Skeletal muscle tissue (tissue), 4 donors: ENCODE measurements around the gene BIK. TPM values are rescaled to one million over a fixed set of nuclear protein-coding genes. Genes with fewer than 3 reads are reported as not detected.

Experiments used
- H3K27ac ChIP-seq: one replicate; pipeline ENCODE4 v1.7.0; 2013; ENCODE audit warnings: mild to moderate bottlenecking, low read depth, low read length, inconsistent platforms
- H3K27me3 ChIP-seq, 3 donors: one replicate each; pipeline ENCODE4 v1.7.0; 2013; ENCODE audit warnings: low read length in 3 of 3; ENCODE audit not compliant: control insufficient read depth in 3 of 3, insufficient read depth in 3 of 3
- H3K36me3 ChIP-seq, 3 donors: one replicate each; pipeline ENCODE4 v1.7.0; 2013; ENCODE audit warnings: low read length in 3 of 3; ENCODE audit not compliant: control insufficient read depth in 3 of 3, insufficient read depth in 3 of 3
- H3K4me1 ChIP-seq, 3 donors: one replicate each; pipeline ENCODE4 v1.7.0; 2013; ENCODE audit warnings: low read length in 3 of 3, mild to moderate bottlenecking in 3 of 3; ENCODE audit not compliant: control insufficient read depth in 3 of 3, insufficient read depth in 3 of 3
- H3K4me3 ChIP-seq, 3 donors: one replicate each; pipeline ENCODE4 v1.7.0; 2013; ENCODE audit warnings: low read length in 3 of 3
- H3K9ac ChIP-seq, 3 donors: one replicate each; pipeline ENCODE4 v1.7.0; 2013; ENCODE audit warnings: low read length in 3 of 3, mild to moderate bottlenecking in 3 of 3, moderate library complexity in 2 of 3, low read depth in 1 of 3
- H3K9me3 ChIP-seq, 3 donors: one replicate each; pipeline ENCODE4 v1.7.0; 2013; ENCODE audit warnings: low read length in 3 of 3; ENCODE audit not compliant: control insufficient read depth in 3 of 3
- total RNA-seq: library from RNA; depleted of rRNA; stranded (reverse); fragments of >200 nt; gene quantifications from one replicate; pipeline ENCODE4 v1.2.3, GENCODE V29; 2014
- donor health status: Osteomylitis.

The BIK gene
- total RNA-seq, 1 donor from 2014 or later = 0.52 TPM

DNA sequence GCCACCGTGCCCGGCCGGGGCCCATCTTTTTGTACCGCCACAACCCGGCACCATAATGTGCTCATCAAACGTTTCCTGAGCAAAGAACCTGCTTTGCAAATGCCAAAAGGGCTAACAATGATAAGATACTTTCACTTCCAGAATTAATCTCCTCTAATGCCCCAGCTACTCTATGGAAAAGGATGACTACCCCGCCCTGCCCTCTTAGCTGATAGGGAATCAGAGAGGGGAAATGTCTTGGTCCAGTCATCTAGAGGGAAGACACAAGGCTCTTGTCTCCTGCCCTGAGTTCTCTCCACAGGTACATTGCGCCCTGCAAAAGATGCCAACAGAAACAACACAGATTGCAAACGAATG is 21.9 kb upstream of the BIK start:
- Histone ChIP-seq H3K9me3 (no peaks in the 10 kb centered on the region), H3K27ac (no peak overlapping the region), H3K27me3 (no peaks in the 10 kb centered on the region), H3K9ac (peak overlapping the region; percentile 44 to 83 (median 79)), H3K36me3 (no peaks in the 10 kb centered on the region), H3K4me1 (peaks cover 4 to 6% (median 5%) of the 10 kb centered on the region in 3 donors), H3K4me3 (peak overlapping the region; percentile 90 to 95 (median 93))

DNA sequence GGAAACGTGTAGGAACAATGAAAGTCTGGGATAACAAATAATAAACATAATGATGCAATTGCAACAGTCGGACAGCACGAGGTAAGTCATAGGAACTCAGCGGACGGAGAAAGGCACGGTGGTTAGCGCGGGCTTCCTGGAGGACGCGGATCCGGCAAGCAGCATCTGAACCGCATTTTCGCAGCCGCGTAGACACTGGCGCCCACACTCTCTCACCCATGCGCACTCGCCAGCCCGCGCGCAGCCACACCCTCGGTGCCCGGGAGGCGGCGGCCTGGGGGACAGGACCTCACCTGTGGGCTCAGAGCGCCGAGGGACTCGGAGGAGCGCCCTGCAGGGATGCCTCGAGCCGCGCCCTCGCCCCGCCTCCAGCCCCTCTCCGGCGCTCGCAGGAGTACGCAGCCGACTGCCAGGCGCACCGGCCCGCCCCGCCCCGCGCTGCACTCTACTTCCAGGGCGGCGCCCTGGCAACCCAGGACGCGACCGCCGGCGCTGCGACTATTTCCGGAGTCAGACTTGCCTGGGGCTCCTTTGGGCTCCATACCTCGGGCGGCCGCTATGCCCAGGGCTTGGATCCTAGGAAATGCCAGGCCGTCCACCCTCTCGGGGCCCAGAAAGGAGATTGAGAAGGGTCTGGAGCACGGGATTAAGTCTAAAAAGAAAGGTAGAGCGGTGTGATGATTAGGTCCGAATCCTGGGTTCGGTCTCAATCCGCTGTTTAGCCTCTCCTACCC is 21.4 kb upstream of the BIK start, which contains the start of gene TTLL1:
Gene TTLL1 (minus strand): TSS at position 408 of the 734 bp plus-strand sequence. CDS start 13,805 bp downstream, outside the sequence.
- H3K9ac ChIP-seq = peak within 1 kb of the TSS; percentile 44 to 83 (median 79)
- H3K36me3 ChIP-seq = no peaks in the 10 kb centered on the region
- H3K9me3 ChIP-seq = no peaks in the 10 kb centered on the region
- H3K27ac ChIP-seq = no peak within 1 kb of the TSS
- peaks cover 4 to 6% (median 5%) of the 10 kb centered on the region in 3 donors for H3K4me1 ChIP-seq
- H3K4me3 ChIP-seq = peak within 1 kb of the TSS; percentile 90 to 95 (median 93)
- H3K27me3 ChIP-seq = peaks cover 0 to 3% (median 2%) of the 10 kb centered on the region in 3 donors

- H3K4me3 ChIP-seq = no peak overlapping the region
- no peaks in the 10 kb centered on the region for H3K9me3 ChIP-seq
- H3K27ac ChIP-seq = no peak overlapping the region
- no peaks in the 10 kb centered on the region for H3K36me3 ChIP-seq
- peaks cover 0 to 5% (median 5%) of the 10 kb centered on the region in 3 donors for H3K27me3 ChIP-seq
- peaks cover 4 to 6% (median 5%) of the 10 kb centered on the region in 3 donors for H3K4me1 ChIP-seq
- no peak overlapping the region for H3K9ac ChIP-seq
Measured at GRCh38 chr22:43090130-43090789, 20.3 kb upstream of the BIK start.

GRCh38 chr22:43092085-43092484 is 18.5 kb upstream of the BIK start:
- Histone ChIP-seq H3K4me1 (peaks cover 4 to 6% (median 5%) of the 10 kb centered on the region in 3 donors), H3K36me3 (no peaks in the 10 kb centered on the region), H3K4me3 (no peak overlapping the region), H3K27ac (no peak overlapping the region), H3K27me3 (peaks cover 0 to 5% (median 5%) of the 10 kb centered on the region in 3 donors), H3K9ac (no peak overlapping the region), H3K9me3 (no peaks in the 10 kb centered on the region)

DNA sequence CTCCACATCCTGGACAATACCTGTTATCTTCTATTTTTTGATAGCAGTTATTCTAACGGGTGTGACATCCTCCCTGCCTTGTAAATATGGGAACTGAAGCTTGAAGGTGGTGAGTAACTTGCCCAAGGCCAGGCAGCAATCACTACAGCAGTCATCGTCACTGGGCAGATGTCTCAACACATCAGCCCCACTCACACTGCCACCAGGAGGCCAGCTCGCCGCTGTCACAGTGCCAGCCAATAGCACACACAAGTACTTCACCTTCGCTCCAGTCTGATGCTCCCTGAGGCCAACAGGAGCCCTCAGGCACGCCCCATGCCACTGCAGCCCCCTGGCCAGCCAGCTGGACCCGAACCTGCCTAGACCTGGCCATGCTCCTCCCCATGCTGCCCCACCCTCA is 16.5 kb upstream of the BIK start:
- H3K4me3 ChIP-seq = no peak overlapping the region
- H3K27me3 ChIP-seq = peaks cover 0 to 5% (median 5%) of the 10 kb centered on the region in 3 donors
- no peaks in the 10 kb centered on the region for H3K9me3 ChIP-seq
- H3K27ac ChIP-seq = no peak overlapping the region
- H3K36me3 ChIP-seq = no peaks in the 10 kb centered on the region
- no peak overlapping the region for H3K9ac ChIP-seq
- H3K4me1 ChIP-seq = no peaks in the 10 kb centered on the region

DNA sequence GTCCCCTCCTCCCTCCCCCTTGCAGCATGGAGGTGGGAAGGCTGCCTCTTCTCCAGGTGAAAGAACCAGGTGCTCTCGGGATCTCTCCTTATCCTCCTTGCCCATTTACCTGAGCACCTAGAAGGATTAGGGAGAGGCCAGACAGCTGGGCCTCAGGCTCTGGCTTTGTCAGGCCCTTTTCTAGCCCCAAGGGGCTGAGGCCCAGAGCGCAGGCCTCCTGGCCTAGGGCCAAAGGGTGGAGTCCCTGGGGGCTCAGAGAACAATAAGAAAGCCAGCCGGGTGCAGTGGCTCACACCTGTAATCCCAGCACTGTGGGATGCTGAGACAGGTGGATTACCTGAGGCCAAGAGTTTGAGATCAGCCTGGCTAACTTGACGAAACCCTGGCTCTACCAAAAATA is 16.0 kb upstream of the BIK start:
- no peak overlapping the region for H3K9ac ChIP-seq
- H3K36me3 ChIP-seq = no peaks in the 10 kb centered on the region
- H3K4me1 ChIP-seq = no peaks in the 10 kb centered on the region
- H3K27ac ChIP-seq = no peak overlapping the region
- H3K4me3 ChIP-seq = no peak overlapping the region
- H3K27me3 ChIP-seq = peaks cover 0 to 5% (median 5%) of the 10 kb centered on the region in 3 donors
- H3K9me3 ChIP-seq = no peaks in the 10 kb centered on the region

- Histone ChIP-seq H3K4me1 (no peaks in the 10 kb centered on the region), H3K27ac (no peak overlapping the region), H3K9me3 (no peaks in the 10 kb centered on the region), H3K9ac (no peak overlapping the region), H3K36me3 (no peaks in the 10 kb centered on the region), H3K4me3 (no peak overlapping the region), H3K27me3 (peaks cover 0 to 5% (median 5%) of the 10 kb centered on the region in 3 donors)
Measured at GRCh38 chr22:43096420-43096819, 14.1 kb upstream of the BIK start.

- H3K27ac ChIP-seq = no peak overlapping the region
Measured at GRCh38 chr22:43098356-43098755, 12.2 kb upstream of the BIK start.

DNA sequence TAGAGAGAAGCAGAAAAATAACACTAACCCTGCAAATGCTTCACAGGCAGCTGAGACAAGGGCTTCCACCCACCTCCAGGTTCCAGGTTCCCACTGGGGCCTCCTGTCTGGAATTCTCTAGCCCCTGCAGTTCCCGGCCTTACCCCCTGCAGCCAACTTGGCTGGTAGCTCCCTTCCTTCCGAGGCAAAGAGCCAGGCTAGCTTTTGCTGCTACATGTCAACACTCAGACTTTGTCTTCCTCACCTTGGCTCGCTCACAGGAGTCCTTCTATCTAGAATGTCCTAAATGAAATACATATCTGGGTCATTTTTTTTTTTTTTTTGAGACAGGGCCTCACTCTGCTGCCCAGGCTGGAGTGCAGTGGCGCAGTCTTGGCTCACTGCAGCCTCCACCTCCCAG is 11.5 kb upstream of the BIK start:
- no peak overlapping the region for H3K27ac ChIP-seq
- peaks cover 0 to 4% (median 3%) of the 10 kb centered on the region in 3 donors for H3K27me3 ChIP-seq
- H3K9ac ChIP-seq = no peak overlapping the region
- H3K36me3 ChIP-seq = no peaks in the 10 kb centered on the region
- no peak overlapping the region for H3K4me3 ChIP-seq
- H3K9me3 ChIP-seq = no peaks in the 10 kb centered on the region
- H3K4me1 ChIP-seq = no peaks in the 10 kb centered on the region

More at GRCh38 chr22:43098356-43098755, 12.2 kb upstream of the BIK start:
- H3K9ac ChIP-seq = no peak overlapping the region
- H3K36me3 ChIP-seq = no peaks in the 10 kb centered on the region
- H3K9me3 ChIP-seq = no peaks in the 10 kb centered on the region
- no peaks in the 10 kb centered on the region for H3K4me1 ChIP-seq
- no peak overlapping the region for H3K4me3 ChIP-seq
- peaks cover 0 to 5% (median 5%) of the 10 kb centered on the region in 3 donors for H3K27me3 ChIP-seq

DNA sequence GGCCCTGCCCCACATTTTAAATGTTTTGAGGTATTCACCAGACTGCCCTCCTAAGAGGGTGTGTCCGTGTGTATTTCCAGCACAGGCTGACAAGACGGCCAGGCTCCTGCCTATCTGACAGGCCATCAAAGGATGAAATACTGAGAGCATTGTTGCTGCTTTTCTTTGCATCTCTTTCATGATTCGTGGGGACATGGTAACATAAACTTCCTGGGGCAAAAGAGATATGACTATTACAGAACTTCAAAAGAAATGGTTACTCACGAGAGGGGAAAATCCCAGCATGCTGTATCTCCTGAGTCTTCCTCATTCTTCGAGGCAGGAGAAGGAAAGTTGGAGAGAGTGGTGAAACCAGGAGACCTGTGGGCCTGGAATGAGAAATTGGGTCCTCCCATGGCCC is 10.3 kb upstream of the BIK start:
- Histone ChIP-seq H3K9me3 (no peaks in the 10 kb centered on the region), H3K4me3 (no peak overlapping the region), H3K27me3 (no peaks in the 10 kb centered on the region), H3K36me3 (no peaks in the 10 kb centered on the region), H3K9ac (no peak overlapping the region), H3K27ac (no peak overlapping the region), H3K4me1 (no peaks in the 10 kb centered on the region)
